ENCODE measurements around the gene KCNJ12.
"Not testable (repeated sequence)": the region's sequence is repeated elsewhere in the genome, so short reads cannot be mapped to it uniquely, and the experiment has no call there.

Gene KCNJ12

DNA sequence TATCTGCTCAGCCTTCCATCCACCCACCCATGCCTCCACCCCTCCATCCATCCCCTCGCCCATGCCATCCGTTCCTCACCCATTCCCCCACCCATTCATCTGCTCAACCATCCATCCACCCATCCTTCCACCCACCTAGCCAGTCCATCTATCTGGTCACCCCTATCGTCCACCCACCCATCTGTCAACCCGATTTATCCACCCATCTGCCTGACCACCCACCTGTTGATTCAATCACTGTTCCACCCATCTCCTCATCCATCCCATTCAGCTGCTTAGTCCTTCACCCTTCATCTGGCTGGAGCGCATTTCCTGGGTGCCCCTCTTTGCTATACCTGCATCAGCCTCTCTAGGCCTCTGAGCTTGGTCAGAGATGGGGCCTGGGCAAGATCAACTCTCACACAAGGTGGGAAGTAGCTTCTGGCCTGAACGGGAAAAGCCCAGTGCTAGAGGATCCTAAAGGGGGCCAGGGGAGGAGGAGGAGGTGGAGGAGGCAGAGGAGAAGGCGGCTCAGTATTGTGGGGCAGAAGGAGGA, 32.7 kb downstream of the KCNJ12 start:
- not testable (repeated sequence) for DNase-seq; H3K27me3 Mint-ChIP-seq; H3K36me3 Mint-ChIP-seq; ATAC-seq (replicated peaks); H3K4me3 Mint-ChIP-seq; H3K4me1 Mint-ChIP-seq
- H3K27ac Mint-ChIP-seq, result peak overlapping the region; percentile 1
- peaks cover 11 to 14% of the 10 kb centered on the region in 2 donors for H3K9me3 Mint-ChIP-seq

DNA sequence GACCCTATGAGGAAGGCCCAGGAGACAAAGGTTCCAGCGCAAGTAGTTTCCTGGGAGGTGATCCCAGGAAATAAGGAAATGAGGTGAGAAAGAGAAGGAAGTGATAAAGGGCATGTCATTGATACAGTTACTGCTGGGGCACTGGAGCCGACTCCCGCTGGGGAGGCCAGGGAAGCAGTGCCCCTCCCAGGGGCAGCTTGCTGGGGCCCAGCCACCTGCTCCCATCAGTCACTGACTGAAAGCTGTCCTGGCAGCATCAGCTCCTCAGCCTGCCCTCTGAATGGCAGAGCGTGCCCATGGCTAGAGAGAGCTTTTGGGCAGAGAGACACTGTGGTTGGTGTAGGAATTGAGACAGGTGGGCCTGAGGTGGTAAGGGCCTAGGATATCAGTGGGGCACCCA, 33.2 kb downstream of the KCNJ12 start:
- H3K27ac Mint-ChIP-seq, result not testable (repeated sequence)

DNA sequence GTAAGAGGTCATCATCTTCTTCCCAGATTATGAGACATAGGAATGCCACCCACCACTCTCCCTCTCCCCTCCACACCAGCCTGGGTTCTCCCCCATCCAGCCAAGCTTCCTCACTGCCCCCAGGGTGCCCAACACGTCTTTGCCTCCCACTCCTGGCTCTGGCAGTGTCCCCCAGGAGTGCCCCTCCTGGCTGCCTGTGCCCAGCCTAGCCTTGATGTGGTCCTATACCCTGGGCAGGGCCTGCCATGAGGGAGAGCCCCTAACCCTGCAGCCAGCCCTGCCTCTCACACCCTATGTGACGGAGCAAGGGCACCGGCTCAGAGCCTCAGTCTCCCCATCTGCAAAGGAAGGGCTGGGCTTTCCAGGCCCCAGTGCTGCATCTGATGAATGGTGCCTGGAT, 33.8 kb downstream of the KCNJ12 start:
- ATAC-seq (replicated peaks); H3K27me3 Mint-ChIP-seq; H3K4me1 Mint-ChIP-seq; H3K4me3 Mint-ChIP-seq; H3K27ac Mint-ChIP-seq; DNase-seq; H3K36me3 Mint-ChIP-seq: not testable (repeated sequence)
- peaks cover 12 to 14% of the 10 kb centered on the region in 2 donors for H3K9me3 Mint-ChIP-seq

More for the DNA sequence above, 33.2 kb downstream of the KCNJ12 start:
- not testable (repeated sequence) for DNase-seq; ATAC-seq (replicated peaks); H3K36me3 Mint-ChIP-seq; H3K4me1 Mint-ChIP-seq; H3K4me3 Mint-ChIP-seq; H3K27me3 Mint-ChIP-seq
- H3K9me3 Mint-ChIP-seq, result peaks cover 12 to 14% of the 10 kb centered on the region in 2 donors

DNA sequence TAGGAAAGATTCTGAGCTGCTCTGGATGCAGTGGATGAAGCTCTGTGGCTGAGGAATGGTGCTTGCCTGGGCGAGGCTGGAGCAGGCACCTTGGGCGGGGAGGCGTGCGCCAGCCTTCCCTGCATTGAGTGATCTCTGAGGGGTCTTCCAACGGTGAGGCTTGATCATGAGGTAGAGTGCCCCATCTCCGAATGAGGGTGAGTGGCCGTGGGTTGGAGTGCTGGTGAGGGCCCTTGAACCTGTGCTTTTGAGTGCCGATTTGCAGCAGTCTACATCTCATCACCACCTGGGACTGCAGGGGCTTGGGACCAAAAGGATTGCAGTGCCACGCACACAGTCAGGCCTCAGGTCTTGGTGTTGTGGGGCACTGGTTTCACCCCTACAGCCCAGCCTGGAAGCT, 34.2 kb downstream of the KCNJ12 start:
- not testable (repeated sequence) for H3K4me1 Mint-ChIP-seq; ATAC-seq (replicated peaks); H3K36me3 Mint-ChIP-seq; DNase-seq; H3K27ac Mint-ChIP-seq; H3K27me3 Mint-ChIP-seq; H3K4me3 Mint-ChIP-seq
- H3K9me3 Mint-ChIP-seq, result peaks cover 12 to 14% of the 10 kb centered on the region in 2 donors

DNA sequence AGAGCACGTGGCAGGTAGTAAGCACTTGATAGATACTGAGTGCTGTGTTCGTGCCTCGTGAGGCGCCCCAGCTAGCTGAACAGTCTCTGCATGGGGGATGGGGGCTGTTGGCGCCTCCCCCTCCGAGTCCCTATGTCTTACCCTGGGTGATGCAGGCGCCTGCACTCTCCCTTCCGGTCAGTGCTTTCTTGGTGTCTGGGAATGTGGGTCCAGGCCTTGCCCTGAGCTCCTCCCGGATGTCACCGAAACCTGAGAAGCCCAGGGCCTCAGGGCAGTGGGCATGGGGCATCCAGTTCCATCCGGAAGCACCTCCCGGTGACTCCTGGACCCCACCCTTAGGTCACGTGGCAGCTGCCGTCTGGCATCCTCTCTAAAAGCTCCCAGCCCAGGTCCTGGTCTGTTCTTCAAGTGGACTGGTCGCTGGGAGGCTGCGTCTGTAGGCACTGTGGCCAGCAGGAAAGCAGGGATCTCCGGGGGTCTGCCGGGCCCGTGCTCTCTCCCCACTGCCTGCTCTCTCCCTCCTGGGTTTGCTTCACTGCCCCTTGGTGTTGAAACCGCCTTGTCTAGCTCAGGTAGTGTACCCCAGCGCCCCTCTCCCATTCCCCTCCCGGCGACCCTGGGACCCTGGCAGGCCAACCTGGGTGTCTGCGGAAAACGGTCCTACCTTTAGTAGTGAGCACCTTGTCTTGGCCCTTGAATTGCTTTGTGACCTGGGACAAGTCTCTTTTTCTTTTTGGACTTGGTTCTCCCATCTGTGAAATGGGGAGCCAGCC, 34.9 kb downstream of the KCNJ12 start:
- H3K4me1 Mint-ChIP-seq; H3K4me3 Mint-ChIP-seq; DNase-seq; H3K27ac Mint-ChIP-seq; H3K36me3 Mint-ChIP-seq; H3K27me3 Mint-ChIP-seq; ATAC-seq (replicated peaks): not testable (repeated sequence)
- H3K9me3 Mint-ChIP-seq, result peaks cover 12 to 14% of the 10 kb centered on the region in 2 donors

DNA sequence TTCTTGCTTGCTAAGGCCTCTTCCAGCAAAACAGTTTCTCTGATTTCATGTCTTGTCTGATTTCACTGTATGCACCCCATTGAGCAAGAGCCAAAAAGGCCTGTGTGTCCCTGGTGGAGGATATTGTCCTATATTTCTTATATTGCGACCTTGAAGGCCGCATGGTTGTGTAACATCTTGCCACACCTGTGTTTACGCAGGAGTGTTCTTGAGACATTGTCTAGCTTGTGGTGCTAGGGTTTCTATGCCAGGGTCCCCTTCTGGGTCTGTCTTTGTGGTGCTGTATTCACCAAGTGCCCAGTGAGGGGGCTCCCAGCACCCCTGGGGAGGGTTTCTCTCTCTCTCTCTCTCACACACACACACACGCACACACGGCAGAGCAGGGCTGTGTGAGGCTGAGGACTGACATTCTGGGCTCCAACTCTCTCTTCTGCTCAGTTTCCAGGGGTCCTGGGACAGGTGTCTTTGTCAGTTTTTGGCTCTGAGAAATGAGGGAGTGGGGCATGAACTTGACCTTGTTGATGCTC, 35.6 kb downstream of the KCNJ12 start:
- peaks cover 12 to 14% of the 10 kb centered on the region in 2 donors for H3K9me3 Mint-ChIP-seq
- H3K36me3 Mint-ChIP-seq; ATAC-seq (replicated peaks); H3K27ac Mint-ChIP-seq; H3K27me3 Mint-ChIP-seq; H3K4me1 Mint-ChIP-seq; H3K4me3 Mint-ChIP-seq; DNase-seq: not testable (repeated sequence)

- H3K27me3 Mint-ChIP-seq; H3K36me3 Mint-ChIP-seq; DNase-seq; H3K4me3 Mint-ChIP-seq; H3K27ac Mint-ChIP-seq; ATAC-seq (replicated peaks); H3K4me1 Mint-ChIP-seq: not testable (repeated sequence)
- H3K9me3 Mint-ChIP-seq, result peaks cover 8 to 14% of the 10 kb centered on the region in 2 donors
Measured at GRCh38 chr17:21412207-21412681, 36.1 kb downstream of the KCNJ12 start.

DNA sequence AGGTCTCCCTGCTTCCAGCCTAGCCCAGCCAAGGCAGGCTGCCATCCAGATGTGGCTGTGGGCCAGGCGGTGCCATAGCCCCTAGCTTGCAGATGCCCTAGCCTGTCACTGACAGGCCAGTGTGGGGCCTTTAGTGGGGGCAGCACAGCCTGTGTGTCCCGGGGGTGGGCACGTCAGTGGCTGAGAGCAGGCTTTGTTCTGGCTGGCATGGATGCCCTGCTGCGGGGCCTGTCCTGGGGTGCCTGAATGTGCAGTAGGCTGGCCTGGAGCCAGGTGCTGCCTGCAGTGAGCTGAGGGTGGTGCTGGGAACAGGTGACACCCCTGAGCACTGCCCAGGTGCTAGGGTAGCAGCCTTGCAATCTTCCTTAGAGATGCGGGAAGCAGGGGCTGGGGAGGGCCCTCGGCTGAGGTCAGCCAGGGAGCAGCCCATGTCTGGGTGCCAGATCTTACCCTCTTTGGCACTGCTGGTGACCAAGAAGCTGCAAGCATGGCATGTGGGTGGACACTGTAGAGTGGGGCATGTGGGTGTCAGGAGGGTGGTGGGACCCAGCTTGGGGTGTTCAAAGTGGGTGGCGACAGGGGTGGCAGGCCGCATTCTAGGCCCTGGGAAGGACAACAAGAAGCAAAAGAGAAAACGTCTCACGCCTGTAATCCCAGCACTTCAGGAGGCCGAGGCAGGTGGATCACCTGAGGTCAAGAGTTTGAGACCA, 37.6 kb downstream of the KCNJ12 start:
- ATAC-seq (replicated peaks); DNase-seq; H3K4me1 Mint-ChIP-seq; H3K36me3 Mint-ChIP-seq; H3K4me3 Mint-ChIP-seq; H3K27ac Mint-ChIP-seq; H3K27me3 Mint-ChIP-seq; H3K9me3 Mint-ChIP-seq: not testable (repeated sequence)

DNA sequence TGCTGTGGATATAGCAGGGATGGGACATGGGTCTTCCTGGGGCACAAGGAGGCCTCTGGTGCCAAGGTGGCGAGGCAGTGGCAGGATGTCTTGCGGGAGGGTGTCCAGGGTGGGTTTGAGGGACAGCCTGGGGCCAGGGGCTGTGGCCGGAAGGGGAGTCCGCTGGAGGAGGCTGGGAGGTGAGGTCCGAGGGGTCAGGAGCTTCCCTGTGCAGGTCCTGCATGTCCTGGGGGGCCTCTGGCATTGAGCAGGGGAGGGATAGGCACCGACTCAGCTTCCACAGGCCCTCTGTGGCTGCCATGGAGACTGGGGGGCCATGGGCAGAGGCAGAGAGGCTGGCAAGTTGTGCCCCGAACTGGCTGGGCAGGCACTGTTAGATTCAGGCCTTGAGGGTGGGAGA, 38.5 kb downstream of the KCNJ12 start:
- not testable (repeated sequence) for H3K27ac Mint-ChIP-seq; H3K9me3 Mint-ChIP-seq; H3K36me3 Mint-ChIP-seq; H3K4me3 Mint-ChIP-seq; H3K4me1 Mint-ChIP-seq; ATAC-seq (replicated peaks); DNase-seq; H3K27me3 Mint-ChIP-seq

DNA sequence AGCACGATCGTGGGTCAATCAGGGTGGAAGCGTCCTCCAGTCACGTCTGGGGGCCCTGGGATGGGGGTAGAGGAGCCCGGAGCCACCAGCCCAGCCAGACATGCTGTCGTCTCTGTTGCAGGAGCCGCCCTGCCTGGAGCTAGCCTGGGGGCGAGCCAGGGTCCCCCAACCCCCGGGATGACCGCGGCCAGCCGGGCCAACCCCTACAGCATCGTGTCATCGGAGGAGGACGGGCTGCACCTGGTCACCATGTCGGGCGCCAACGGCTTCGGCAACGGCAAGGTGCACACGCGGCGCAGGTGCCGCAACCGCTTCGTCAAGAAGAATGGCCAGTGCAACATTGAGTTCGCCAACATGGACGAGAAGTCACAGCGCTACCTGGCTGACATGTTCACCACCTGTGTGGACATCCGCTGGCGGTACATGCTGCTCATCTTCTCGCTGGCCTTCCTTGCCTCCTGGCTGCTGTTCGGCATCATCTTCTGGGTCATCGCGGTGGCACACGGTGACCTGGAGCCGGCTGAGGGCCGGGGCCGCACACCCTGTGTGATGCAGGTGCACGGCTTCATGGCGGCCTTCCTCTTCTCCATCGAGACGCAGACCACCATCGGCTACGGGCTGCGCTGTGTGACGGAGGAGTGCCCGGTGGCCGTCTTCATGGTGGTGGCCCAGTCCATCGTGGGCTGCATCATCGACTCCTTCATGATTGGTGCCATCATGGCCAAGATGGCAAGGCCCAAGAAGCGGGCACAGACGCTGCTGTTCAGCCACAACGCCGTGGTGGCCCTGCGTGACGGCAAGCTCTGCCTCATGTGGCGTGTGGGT, 39.2 kb downstream of the KCNJ12 start:
- H3K36me3 Mint-ChIP-seq; DNase-seq; H3K27ac Mint-ChIP-seq; H3K27me3 Mint-ChIP-seq; H3K4me1 Mint-ChIP-seq; H3K9me3 Mint-ChIP-seq; ATAC-seq (replicated peaks); H3K4me3 Mint-ChIP-seq: not testable (repeated sequence)

GRCh38 chr17:21416471-21416981, 40.4 kb downstream of the KCNJ12 start:
- ATAC-seq (replicated peaks); H3K9me3 Mint-ChIP-seq; H3K27me3 Mint-ChIP-seq; H3K27ac Mint-ChIP-seq; H3K4me3 Mint-ChIP-seq; H3K36me3 Mint-ChIP-seq; H3K4me1 Mint-ChIP-seq; DNase-seq: not testable (repeated sequence)

- H3K27me3 Mint-ChIP-seq; H3K4me1 Mint-ChIP-seq; H3K27ac Mint-ChIP-seq; H3K4me3 Mint-ChIP-seq; H3K36me3 Mint-ChIP-seq; DNase-seq; ATAC-seq (replicated peaks); H3K9me3 Mint-ChIP-seq: not testable (repeated sequence)
Measured at GRCh38 chr17:21417349-21417748, 41.2 kb downstream of the KCNJ12 start.

DNA sequence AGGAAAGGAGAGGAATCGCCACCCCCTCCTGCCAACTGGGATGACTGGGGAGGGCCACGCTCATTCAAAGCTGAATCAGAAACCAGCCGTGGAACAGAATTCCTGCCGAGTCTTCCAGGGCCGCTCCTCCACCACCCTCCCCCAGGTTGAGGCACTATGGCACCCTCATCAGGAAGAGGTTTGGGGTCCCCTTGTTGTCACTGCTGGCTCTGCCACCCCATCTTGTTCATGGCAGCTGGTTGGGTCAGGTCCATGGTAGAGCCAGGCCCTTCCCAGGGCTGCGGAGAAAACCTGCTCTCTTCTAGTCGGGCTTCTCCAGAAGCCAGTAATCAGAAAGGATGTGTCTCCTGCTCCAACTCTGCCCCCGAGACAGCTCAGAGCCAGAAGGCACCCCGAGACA, 41.8 kb downstream of the KCNJ12 start:
- Mint-ChIP-seq H3K27ac (no peak overlapping the region), H3K36me3 (no peaks in the 10 kb centered on the region), H3K4me1 (no peaks in the 10 kb centered on the region), H3K27me3 (peaks cover 6 to 7% of the 10 kb centered on the region in 2 donors), H3K4me3 (no peak overlapping the region), H3K9me3 (peaks cover 0 to 1% of the 10 kb centered on the region in 2 donors)
- no peak for ATAC-seq (replicated peaks)
- no peak for DNase-seq
